Ishikawa (cell line): ENCODE data around the gene ENOSF1.

ENCODE experiments used
- CEBPB ChIP-seq: IDR thresholded peaks from 2 replicates; pipeline ENCODE4 v1.6.1; 2012
- CREB1 ChIP-seq: IDR thresholded peaks from 2 replicates; pipeline ENCODE4 v1.6.1; 2012; ENCODE audit warnings: low read depth
- EGR1 ChIP-seq: IDR thresholded peaks from 2 replicates; pipeline ENCODE4 v1.6.1; 2012
- EP300 ChIP-seq: IDR thresholded peaks from 2 replicates; pipeline ENCODE4 v1.6.1; 2012; ENCODE audit warnings: borderline replicate concordance
- FOXM1 ChIP-seq: IDR thresholded peaks from 2 replicates; pipeline ENCODE4 v1.6.1; 2012; ENCODE audit warnings: low read depth, borderline replicate concordance
- NFIC ChIP-seq: IDR thresholded peaks from 2 replicates; pipeline ENCODE4 v1.6.1; 2012
- RAD21 ChIP-seq: IDR thresholded peaks from 2 replicates; pipeline ENCODE4 v1.6.1; 2012; ENCODE audit warnings: low read depth
- TAF1 ChIP-seq: IDR thresholded peaks from 2 replicates; pipeline ENCODE4 v1.6.1; 2012; ENCODE audit warnings: low read depth, mild to moderate bottlenecking
- TCF12 ChIP-seq: IDR thresholded peaks from 2 replicates; pipeline ENCODE4 v1.6.1; 2012; ENCODE audit warnings: low read depth
- TEAD4 ChIP-seq: IDR thresholded peaks from 2 replicates; pipeline ENCODE4 v1.6.1; 2012
- YY1 ChIP-seq: IDR thresholded peaks from 2 replicates; pipeline ENCODE4 v1.6.1; 2012; ENCODE audit warnings: low read depth
- ZBTB7A ChIP-seq: IDR thresholded peaks from 2 replicates; pipeline ENCODE4 v1.6.1; 2012; ENCODE audit warnings: low read depth
- TF ChIP-seq, protein P1 (sequence below): IDR thresholded peaks from 2 replicates; pipeline ENCODE4 v1.6.1; 2012
- TF ChIP-seq, protein P2 (sequence below): IDR thresholded peaks from 2 replicates; pipeline ENCODE4 v1.6.1; 2012
- TF ChIP-seq, protein P3 (sequence below): IDR thresholded peaks from 2 replicates; pipeline ENCODE4 v1.6.1; 2012; ENCODE audit warnings: low read depth, mild to moderate bottlenecking

ENOSF1 gene

GRCh38 chr18:635171-635570, 77.3 kb downstream of the ENOSF1 start:
- TF ChIP-seq, protein P1, sequence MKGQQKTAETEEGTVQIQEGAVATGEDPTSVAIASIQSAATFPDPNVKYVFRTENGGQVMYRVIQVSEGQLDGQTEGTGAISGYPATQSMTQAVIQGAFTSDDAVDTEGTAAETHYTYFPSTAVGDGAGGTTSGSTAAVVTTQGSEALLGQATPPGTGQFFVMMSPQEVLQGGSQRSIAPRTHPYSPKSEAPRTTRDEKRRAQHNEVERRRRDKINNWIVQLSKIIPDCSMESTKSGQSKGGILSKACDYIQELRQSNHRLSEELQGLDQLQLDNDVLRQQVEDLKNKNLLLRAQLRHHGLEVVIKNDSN = no peak
- no peak for TF ChIP-seq ZBTB7A
- no peak for TF ChIP-seq RAD21
- TF ChIP-seq CEBPB = no peak
- TF ChIP-seq FOXM1 = no peak
- no peak for TF ChIP-seq TEAD4
- no peak for TF ChIP-seq TCF12
- no peak for TF ChIP-seq YY1
- TF ChIP-seq, protein P2, sequence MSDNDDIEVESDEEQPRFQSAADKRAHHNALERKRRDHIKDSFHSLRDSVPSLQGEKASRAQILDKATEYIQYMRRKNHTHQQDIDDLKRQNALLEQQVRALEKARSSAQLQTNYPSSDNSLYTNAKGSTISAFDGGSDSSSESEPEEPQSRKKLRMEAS = no peak
- TF ChIP-seq EP300 = no peak
- no peak for TF ChIP-seq TAF1
- TF ChIP-seq CREB1 = no peak
- TF ChIP-seq EGR1 = no peak
- TF ChIP-seq NFIC = no peak

DNA sequence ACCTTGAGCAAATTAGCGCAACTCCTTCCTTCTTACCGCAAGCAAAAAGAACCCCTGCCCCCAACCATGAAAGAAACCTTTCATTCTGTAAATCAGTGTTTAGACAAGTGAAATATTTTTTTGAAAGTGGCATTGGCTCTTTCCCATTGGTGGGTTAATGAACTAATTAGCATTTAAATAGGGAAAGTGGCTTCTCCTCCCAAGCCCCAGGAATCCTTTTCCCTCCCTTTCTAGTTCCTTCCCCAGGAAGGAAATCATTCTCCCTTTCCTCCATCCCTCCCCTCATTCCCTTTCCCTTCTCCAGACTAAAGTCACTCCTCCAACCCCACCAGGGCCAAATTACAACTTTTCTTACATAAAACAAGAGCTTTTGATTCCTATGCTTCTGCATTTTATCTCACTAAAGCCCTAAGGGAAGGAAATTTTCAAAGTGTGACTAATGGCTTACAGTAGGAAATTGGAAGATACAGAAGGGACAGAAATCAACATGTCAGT, 77.8 kb downstream of the ENOSF1 start:
- TF ChIP-seq EP300 (no peak), ZBTB7A (no peak), CEBPB (no peak), NFIC (no peak)

DNA sequence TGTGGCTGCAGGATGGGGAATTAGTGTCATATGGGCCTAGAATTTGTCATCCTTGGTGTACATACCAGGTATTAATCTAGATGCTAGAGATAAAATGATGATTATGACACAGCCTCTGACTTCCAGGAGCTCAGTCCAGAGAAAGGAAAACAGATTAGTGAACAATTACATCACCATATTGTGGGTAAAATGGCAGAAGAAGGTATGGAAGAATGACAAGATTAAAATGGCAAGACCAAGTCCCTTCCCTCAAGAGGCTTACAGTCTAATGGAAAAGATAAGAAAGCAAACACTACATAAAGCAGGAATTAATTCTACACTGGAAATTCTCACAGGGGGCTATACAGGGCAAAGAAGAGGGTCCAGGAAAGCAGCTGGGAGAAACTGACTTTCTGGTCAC, 80.9 kb downstream of the ENOSF1 start:
- TF ChIP-seq ZBTB7A (no peak), NFIC (no peak), EGR1 (no peak), TCF12 (no peak), CREB1 (no peak), FOXM1 (no peak), YY1 (no peak), CEBPB (no peak), TAF1 (no peak), TEAD4 (no peak)
- TF ChIP-seq, protein P1 = no peak

- TF ChIP-seq TAF1 (no peak), YY1 (no peak), TCF12 (no peak), TEAD4 (no peak), ZBTB7A (no peak), NFIC (no peak), FOXM1 (no peak), CREB1 (no peak), EP300 (no peak), CEBPB (no peak), RAD21 (no peak)
- TF ChIP-seq, protein P1 = no peak
- TF ChIP-seq, protein P2 = no peak
Measured at GRCh38 chr18:629269-630150, 82.9 kb downstream of the ENOSF1 start.

DNA sequence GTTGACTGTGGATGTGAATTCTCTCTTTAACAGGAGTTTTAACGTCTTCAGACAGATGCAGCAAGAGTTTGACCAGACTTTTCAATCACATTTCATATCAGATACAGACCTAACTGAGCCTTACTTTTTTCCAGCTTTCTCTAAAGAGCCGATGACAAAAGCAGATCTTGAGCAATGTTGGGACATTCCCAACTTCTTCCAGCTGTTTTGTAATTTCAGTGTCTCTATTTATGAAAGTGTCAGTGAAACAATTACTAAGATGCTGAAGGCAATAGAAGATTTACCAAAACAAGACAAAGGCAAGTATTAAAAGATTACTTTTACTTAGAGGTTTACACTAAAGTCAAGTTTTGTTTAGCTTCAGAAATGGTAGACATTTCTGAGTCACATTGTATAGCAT, 85.2 kb downstream of the ENOSF1 start:
- TF ChIP-seq, protein P2 = no peak
- TF ChIP-seq, protein P3, sequence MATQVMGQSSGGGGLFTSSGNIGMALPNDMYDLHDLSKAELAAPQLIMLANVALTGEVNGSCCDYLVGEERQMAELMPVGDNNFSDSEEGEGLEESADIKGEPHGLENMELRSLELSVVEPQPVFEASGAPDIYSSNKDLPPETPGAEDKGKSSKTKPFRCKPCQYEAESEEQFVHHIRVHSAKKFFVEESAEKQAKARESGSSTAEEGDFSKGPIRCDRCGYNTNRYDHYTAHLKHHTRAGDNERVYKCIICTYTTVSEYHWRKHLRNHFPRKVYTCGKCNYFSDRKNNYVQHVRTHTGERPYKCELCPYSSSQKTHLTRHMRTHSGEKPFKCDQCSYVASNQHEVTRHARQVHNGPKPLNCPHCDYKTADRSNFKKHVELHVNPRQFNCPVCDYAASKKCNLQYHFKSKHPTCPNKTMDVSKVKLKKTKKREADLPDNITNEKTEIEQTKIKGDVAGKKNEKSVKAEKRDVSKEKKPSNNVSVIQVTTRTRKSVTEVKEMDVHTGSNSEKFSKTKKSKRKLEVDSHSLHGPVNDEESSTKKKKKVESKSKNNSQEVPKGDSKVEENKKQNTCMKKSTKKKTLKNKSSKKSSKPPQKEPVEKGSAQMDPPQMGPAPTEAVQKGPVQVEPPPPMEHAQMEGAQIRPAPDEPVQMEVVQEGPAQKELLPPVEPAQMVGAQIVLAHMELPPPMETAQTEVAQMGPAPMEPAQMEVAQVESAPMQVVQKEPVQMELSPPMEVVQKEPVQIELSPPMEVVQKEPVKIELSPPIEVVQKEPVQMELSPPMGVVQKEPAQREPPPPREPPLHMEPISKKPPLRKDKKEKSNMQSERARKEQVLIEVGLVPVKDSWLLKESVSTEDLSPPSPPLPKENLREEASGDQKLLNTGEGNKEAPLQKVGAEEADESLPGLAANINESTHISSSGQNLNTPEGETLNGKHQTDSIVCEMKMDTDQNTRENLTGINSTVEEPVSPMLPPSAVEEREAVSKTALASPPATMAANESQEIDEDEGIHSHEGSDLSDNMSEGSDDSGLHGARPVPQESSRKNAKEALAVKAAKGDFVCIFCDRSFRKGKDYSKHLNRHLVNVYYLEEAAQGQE = no peak
- TF ChIP-seq EGR1 = no peak
- TF ChIP-seq EP300 = no peak
- TF ChIP-seq TAF1 = no peak
- TF ChIP-seq, protein P1 = no peak
- no peak for TF ChIP-seq TCF12
- no peak for TF ChIP-seq CREB1
- TF ChIP-seq ZBTB7A = no peak
- no peak for TF ChIP-seq RAD21
- TF ChIP-seq TEAD4 = no peak
- no peak for TF ChIP-seq YY1
- TF ChIP-seq FOXM1 = no peak
- no peak for TF ChIP-seq CEBPB
- TF ChIP-seq NFIC = no peak
